Spleen (tissue), 7 donors: ENCODE measurements around the gene CFAP99.

Source experiments
- POLR2A ChIP-seq, 3 donors: fragments of 450-650 bp; IDR thresholded peaks; one replicate each; pipeline ENCODE4 v1.5.1; 2017; ENCODE audit warnings: antibody characterized with exemption in 3 of 3, mild to moderate bottlenecking in 1 of 3
- POLR2AphosphoS5 ChIP-seq, 3 donors: sonication (generic); formaldehyde crosslinking; IDR thresholded peaks; one replicate each; pipeline ENCODE4 v1.5.1; 2017; ENCODE audit warnings: antibody characterized with exemption in 3 of 3
- TF ChIP-seq, protein P1 (sequence below), 11 experiments: fragments of 200-600 bp in 7 of 11; fragments of 450-650 bp in 4 of 11; sonication (generic) in 4 of 11; IDR thresholded peaks in 8 of 11; conservative IDR thresholded peaks in 3 of 11; 1 replicate in 7 of 11; 2 replicates in 4 of 11; pipeline versions ENCODE4 v1.4.0 to v1.8.0; 2016 to 2021; ENCODE audit warnings: antibody characterized with exemption in 11 of 11, inconsistent platforms in 4 of 11, mild to moderate bottlenecking in 1 of 11
- donor health status: DM: no; HTN: no; CAD: no; lungs with moderate emphysema.
- donor health status: DM: no; HTN: no; CAD: no.
- donor health status: DM: no; HTN: no; CAD: no.

DNA sequence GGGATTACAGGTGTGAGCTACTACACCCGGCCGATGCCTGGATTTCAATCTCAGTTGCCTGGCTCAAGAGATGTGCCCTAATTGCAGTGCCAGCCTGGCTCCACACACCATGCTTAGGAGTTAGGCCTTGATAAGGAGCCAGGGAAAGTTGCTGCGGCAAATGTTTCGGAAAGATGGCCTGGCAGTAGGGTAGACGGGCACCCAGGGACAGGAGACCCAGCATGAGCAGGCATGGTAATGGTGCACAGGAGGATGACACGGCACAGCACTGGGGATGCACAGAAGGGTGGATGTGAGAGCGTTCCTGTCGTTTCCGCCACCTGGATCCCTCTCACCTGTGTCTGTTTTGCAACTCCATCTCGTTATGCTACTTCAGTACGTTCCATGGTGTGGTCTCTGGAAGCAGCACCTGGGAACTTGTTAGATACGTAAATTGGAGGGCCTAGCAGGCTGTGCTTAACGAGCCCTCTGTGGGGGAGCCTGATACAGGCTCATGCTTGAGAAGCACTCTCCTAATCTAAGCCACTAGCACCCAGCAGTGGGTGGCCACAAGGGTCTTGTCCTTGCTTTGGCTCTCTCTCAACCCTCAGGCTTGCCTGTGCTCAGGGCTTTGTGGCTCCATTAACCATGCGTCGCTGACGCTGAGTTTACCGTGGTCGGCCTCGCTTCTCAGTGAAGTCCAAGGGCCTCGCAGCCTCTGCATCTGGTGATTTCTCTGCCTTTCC is 70.5 kb downstream of the CFAP99 start:
- peak in 1 of 3 donors; percentile 10 for TF ChIP-seq POLR2AphosphoS5 (IDR thresholded peaks at IDR 0.05)
- no peak for TF ChIP-seq POLR2A (IDR thresholded peaks at IDR 0.05)
- TF ChIP-seq, protein P1, sequence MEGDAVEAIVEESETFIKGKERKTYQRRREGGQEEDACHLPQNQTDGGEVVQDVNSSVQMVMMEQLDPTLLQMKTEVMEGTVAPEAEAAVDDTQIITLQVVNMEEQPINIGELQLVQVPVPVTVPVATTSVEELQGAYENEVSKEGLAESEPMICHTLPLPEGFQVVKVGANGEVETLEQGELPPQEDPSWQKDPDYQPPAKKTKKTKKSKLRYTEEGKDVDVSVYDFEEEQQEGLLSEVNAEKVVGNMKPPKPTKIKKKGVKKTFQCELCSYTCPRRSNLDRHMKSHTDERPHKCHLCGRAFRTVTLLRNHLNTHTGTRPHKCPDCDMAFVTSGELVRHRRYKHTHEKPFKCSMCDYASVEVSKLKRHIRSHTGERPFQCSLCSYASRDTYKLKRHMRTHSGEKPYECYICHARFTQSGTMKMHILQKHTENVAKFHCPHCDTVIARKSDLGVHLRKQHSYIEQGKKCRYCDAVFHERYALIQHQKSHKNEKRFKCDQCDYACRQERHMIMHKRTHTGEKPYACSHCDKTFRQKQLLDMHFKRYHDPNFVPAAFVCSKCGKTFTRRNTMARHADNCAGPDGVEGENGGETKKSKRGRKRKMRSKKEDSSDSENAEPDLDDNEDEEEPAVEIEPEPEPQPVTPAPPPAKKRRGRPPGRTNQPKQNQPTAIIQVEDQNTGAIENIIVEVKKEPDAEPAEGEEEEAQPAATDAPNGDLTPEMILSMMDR (IDR thresholded peaks at IDR 0.05 in 8 of 11, conservative IDR thresholded peaks at IDR 0.05 in 3 of 11), result no peak
